ENCODE results near the gene NDUFAF2.

The NDUFAF2 gene

GRCh38 chr5:61004448-61004847, 59.4 kb downstream of the NDUFAF2 start:
- ChIA-PET POLR2A (no interaction called here), CTCF (interaction anchor here (0.5 kb wide), 1 partner anchor 9 kb away, joined by 3 read pairs; no protein-coding TSS in a partner anchor)
- TF ChIP-seq ZNF350 (tag by site-specific recombination; IDR thresholded peaks at IDR 0.05) (no peak), ZBTB8A (tag by site-specific recombination; IDR thresholded peaks at IDR 0.05) (no peak), ZFP69B (tag by site-specific recombination; IDR thresholded peaks at IDR 0.05) (no peak), ZNF518A (tag by site-specific recombination; conservative IDR thresholded peaks at IDR 0.05; ENCODE audit: low read depth) (no peak), ZNF114 (tag by site-specific recombination; IDR thresholded peaks at IDR 0.05) (no peak), ZNF530 (tag by site-specific recombination; IDR thresholded peaks at IDR 0.05; ENCODE audit: low read depth) (no peak), KLF10 (tag by site-specific recombination; IDR thresholded peaks at IDR 0.05) (no peak), ZNF777 (tag by site-specific recombination; IDR thresholded peaks at IDR 0.05; ENCODE audit: borderline replicate concordance) (no peak), ZBTB44 (tag by site-specific recombination; IDR thresholded peaks at IDR 0.05) (no peak), ZNF423 (tag by site-specific recombination; IDR thresholded peaks at IDR 0.05) (no peak)

GRCh38 chr5:61009907-61010306, 64.9 kb downstream of the NDUFAF2 start:
- H3K9me3 ChIP-seq (ENCODE audit: control insufficient read depth, insufficient read depth, low read depth, low read length), result no peaks in the 10 kb centered on the region
- H3K36me3 ChIP-seq (ENCODE audit: control insufficient read depth in 2 of 2, insufficient read depth in 1 of 2, low read length in 2 of 2), result no peaks in the 10 kb centered on the region
- H3K4me3 ChIP-seq (ENCODE audit: low read depth, low read length), result no peak overlapping the region
- H3K4me1 ChIP-seq (ENCODE audit: control insufficient read depth, insufficient read depth, low read length), result no peaks in the 10 kb centered on the region
- no peak overlapping the region for H3K27ac ChIP-seq (ENCODE audit: extremely low read depth, low read depth, low read length)
- POLR2A ChIA-PET, result no interaction called here
- CTCF ChIA-PET, result interaction anchor here (0.6 to 1.2 kb wide), 3 partner anchors 9 to 923 kb away, joined by 3 read pairs; no protein-coding TSS in a partner anchor
- TF ChIP-seq ZNF610 (tag by site-specific recombination; IDR thresholded peaks at IDR 0.05; ENCODE audit: borderline replicate concordance) (no peak), ZSCAN5A (tag by site-specific recombination; IDR thresholded peaks at IDR 0.05) (no peak), ZNF645 (tag by site-specific recombination; IDR thresholded peaks at IDR 0.05) (no peak), ZNF394 (tag by site-specific recombination; IDR thresholded peaks at IDR 0.05; ENCODE audit: borderline replicate concordance) (no peak), HOXD13 (CRISPR knock-in tag; IDR thresholded peaks at IDR 0.05; ENCODE audit: borderline replicate concordance) (no peak), ZNF529 (tag by site-specific recombination; IDR thresholded peaks at IDR 0.05; ENCODE audit: insufficient replicate concordance) (no peak), ZBTB1 (tag by site-specific recombination; IDR thresholded peaks at IDR 0.05) (no peak), ZNF48 (tag by site-specific recombination; IDR thresholded peaks at IDR 0.05) (no peak), ZSCAN4 (tag by site-specific recombination; IDR thresholded peaks at IDR 0.05) (no peak), ZNF221 (tag by site-specific recombination; IDR thresholded peaks at IDR 0.05; ENCODE audit: borderline replicate concordance) (no peak), ZBTB49 (tag by site-specific recombination; IDR thresholded peaks at IDR 0.05; ENCODE audit: low read depth) (no peak), ZSCAN16 (tag by site-specific recombination; IDR thresholded peaks at IDR 0.05) (no peak), ZNF677 (tag by site-specific recombination; IDR thresholded peaks at IDR 0.05) (no peak)

More at GRCh38 chr5:61004448-61004847, 59.4 kb downstream of the NDUFAF2 start:
- H3K9me3 ChIP-seq (ENCODE audit: control insufficient read depth, insufficient read depth, low read depth, low read length), result no peaks in the 10 kb centered on the region
- no peaks in the 10 kb centered on the region for H3K36me3 ChIP-seq (ENCODE audit: control insufficient read depth in 2 of 2, insufficient read depth in 1 of 2, low read length in 2 of 2)
- no peak overlapping the region for H3K27ac ChIP-seq (ENCODE audit: extremely low read depth, low read depth, low read length)
- no peaks in the 10 kb centered on the region for H3K4me1 ChIP-seq (ENCODE audit: control insufficient read depth, insufficient read depth, low read length)
- H3K4me3 ChIP-seq (ENCODE audit: low read depth, low read length), result no peak overlapping the region

Measured in HEK293 (cell line).